HepG2 (cell line): ENCODE results near the gene ARMH3. TPM values are rescaled to one million over a fixed set of nuclear protein-coding genes. Genes with fewer than 3 reads are reported as not detected.

Experiments used
- AGO2 ChIP-seq: fragments of 200-400 bp; formaldehyde crosslinking; optimal IDR thresholded peaks from 2 replicates; pipeline ENCODE3; 2017; ENCODE audit warnings: mild to moderate bottlenecking, low read depth, low read length, moderate library complexity
- ARID3A ChIP-seq: IDR thresholded peaks from 2 replicates; pipeline ENCODE4 v1.6.1; 2012; ENCODE audit warnings: low read depth, low read length, improper control_type of control experiment
- CEBPB ChIP-seq: IDR thresholded peaks from 2 replicates; pipeline ENCODE4 v1.6.1; 2011; ENCODE audit warnings: low read depth, low read length, improper control_type of control experiment, borderline replicate concordance
- ETV5 ChIP-seq: IDR thresholded peaks from 2 replicates; pipeline ENCODE4 v1.6.1; 2018; ENCODE audit warnings: missing biosample characterization, missing genetic modification reagents, inconsistent platforms, borderline replicate concordance
- GMEB2 ChIP-seq: IDR thresholded peaks from 2 replicates; pipeline ENCODE4 v1.6.1; 2016; ENCODE audit warnings: missing biosample characterization, missing genetic modification reagents, low read depth
- HIVEP1 ChIP-seq: sonication (generic); formaldehyde crosslinking; IDR thresholded peaks from 2 replicates; pipeline ENCODE4 v1.4.0; 2020; ENCODE audit warnings: mild to moderate bottlenecking, missing genetic modification reagents
- HNRNPK ChIP-seq: fragments of 200-400 bp; formaldehyde crosslinking; IDR thresholded peaks from 2 replicates; pipeline ENCODE4 v1.6.1; 2018; ENCODE audit warnings: low read length, low read depth, moderate library complexity, mild to moderate bottlenecking; ENCODE audit not compliant: poor library complexity, severe bottlenecking
- HOXA9 ChIP-seq: sonication (generic); formaldehyde crosslinking; IDR thresholded peaks from 2 replicates; pipeline ENCODE4 v1.8.1; 2022; ENCODE audit warnings: missing genetic modification reagents, mild to moderate bottlenecking, moderate library complexity, borderline replicate concordance
- IRF2 ChIP-seq: IDR thresholded peaks from 2 replicates; pipeline ENCODE4 v1.6.1; 2018; ENCODE audit warnings: missing genetic modification reagents, missing compliant biosample characterization
- KDM2A ChIP-seq: sonication (generic); formaldehyde crosslinking; IDR thresholded peaks from 2 replicates; pipeline ENCODE4 v1.4.0; 2020; ENCODE audit warnings: low read depth, missing genetic modification reagents, borderline replicate concordance
- MIXL1 ChIP-seq: IDR thresholded peaks from 2 replicates; pipeline ENCODE4 v1.6.1; 2016
- MTA1 ChIP-seq: sonication (generic); formaldehyde crosslinking; IDR thresholded peaks from 2 replicates; pipeline ENCODE4 v1.4.0; 2020; ENCODE audit warnings: missing genetic modification reagents, mild to moderate bottlenecking, borderline replicate concordance
- MTERF4 ChIP-seq: sonication (generic); formaldehyde crosslinking; IDR thresholded peaks from 2 replicates; pipeline ENCODE4 v1.8.0; 2023; ENCODE audit warnings: mild to moderate bottlenecking, missing genetic modification reagents
- STAT6 ChIP-seq: sonication (generic); formaldehyde crosslinking; IDR thresholded peaks from 2 replicates; pipeline ENCODE4 v1.4.0; 2020; ENCODE audit warnings: missing genetic modification reagents, mild to moderate bottlenecking, borderline replicate concordance
- TRIM24 ChIP-seq: sonication (generic); formaldehyde crosslinking; IDR thresholded peaks from 2 replicates; pipeline ENCODE4 v1.8.0; 2022; ENCODE audit warnings: mild to moderate bottlenecking, missing genetic modification reagents
- ZBTB21 ChIP-seq: sonication (generic); formaldehyde crosslinking; IDR thresholded peaks from 2 replicates; pipeline ENCODE4 v1.4.0; 2020; ENCODE audit warnings: missing genetic modification reagents
- ZEB1 ChIP-seq: IDR thresholded peaks from 2 replicates; pipeline ENCODE4 v1.6.1; 2012; ENCODE audit warnings: mild to moderate bottlenecking, low read depth, inconsistent platforms; ENCODE audit not compliant: insufficient replicate concordance
- ZFP90 ChIP-seq: sonication (generic); formaldehyde crosslinking; IDR thresholded peaks from 2 replicates; pipeline ENCODE4 v1.8.0; 2022; ENCODE audit warnings: missing genetic modification reagents, mild to moderate bottlenecking, inconsistent platforms, borderline replicate concordance
- ZNF263 ChIP-seq: sonication (generic); formaldehyde crosslinking; IDR thresholded peaks from 2 replicates; pipeline ENCODE4 v1.4.0; 2020; ENCODE audit warnings: missing genetic modification reagents
- ZNF34 ChIP-seq: sonication (generic); formaldehyde crosslinking; IDR thresholded peaks from 2 replicates; pipeline ENCODE4 v1.4.0; 2020; ENCODE audit warnings: mild to moderate bottlenecking, missing genetic modification reagents, borderline replicate concordance
- ZNF432 ChIP-seq: sonication (generic); formaldehyde crosslinking; IDR thresholded peaks from 2 replicates; pipeline ENCODE4 v1.5.0; 2020; ENCODE audit warnings: missing genetic modification reagents, mild to moderate bottlenecking, borderline replicate concordance
- ZNF576 ChIP-seq: sonication (generic); formaldehyde crosslinking; IDR thresholded peaks from 2 replicates; pipeline ENCODE4 v1.4.0; 2020; ENCODE audit warnings: mild to moderate bottlenecking, missing genetic modification reagents
- ZNF768 ChIP-seq: sonication (generic); formaldehyde crosslinking; IDR thresholded peaks from 2 replicates; pipeline ENCODE4 v1.4.0; 2020; ENCODE audit warnings: missing genetic modification reagents
- polyA plus RNA-seq, 8 experiments: library from polyadenylated mRNA; depleted of rRNA in 3 of 8; stranded (reverse) in 7 of 8; unstranded in 1 of 8; fragments of >200 nt; fragmentation: Illumina TruSeq in 4 of 8; extraction: Trizol in 4 of 8; gene quantifications; 2 replicates each; pipeline versions ENCODE4 v1.2.1 to v1.2.3, GENCODE V29; 2011 to 2016; ENCODE audit warnings: low read depth in 4 of 8, missing spikeins in 1 of 8, mixed read lengths in 1 of 8; ENCODE audit not compliant: insufficient read depth in 1 of 8
- total RNA-seq, 5 experiments: library from RNA; depleted of rRNA; stranded (reverse); fragments of >200 nt; fragmentation: Illumina TruSeq; extraction: Trizol; gene quantifications; 2 replicates each; pipeline ENCODE4 v1.2.3, GENCODE V29; 2016; ENCODE audit warnings: low read depth in 1 of 5

ARMH3 gene
- total and polyA plus RNA-seq, 2 of the 13 experiments (the other 11 are each of a cell fraction or from before 2014, with no cell fraction given) = 8.4 to 16.9 TPM

GRCh38 chr10:101818119-101818871, 237.7 kb downstream of the ARMH3 start, which contains the start of gene OGA (continued):
- peak; percentile 64 for TF ChIP-seq AGO2
- peak; percentile 79 for TF ChIP-seq ZFP90 (CRISPR knock-in tag)
- no peak for TF ChIP-seq ZNF432 (CRISPR knock-in tag)
- TF ChIP-seq IRF2 (CRISPR knock-in tag) = no peak
- peak; percentile 64 for TF ChIP-seq CEBPB
- no peak for TF ChIP-seq STAT6 (CRISPR knock-in tag)
- peak; percentile 81 for TF ChIP-seq HNRNPK
- TF ChIP-seq ARID3A = no peak
- no peak for TF ChIP-seq MTERF4 (CRISPR knock-in tag)
- TF ChIP-seq ZNF263 = 0 out of 2 replicates have a peak, but pooled peaks have one; percentile 11
- no peak for TF ChIP-seq HOXA9 (CRISPR knock-in tag)
- TF ChIP-seq ZBTB21 (CRISPR knock-in tag) = no peak
- TF ChIP-seq KDM2A (CRISPR knock-in tag) = peak; percentile 79
- no peak for TF ChIP-seq MTA1 (CRISPR knock-in tag)
- no peak for TF ChIP-seq ZEB1
- peak; percentile 89 for TF ChIP-seq MIXL1 (CRISPR knock-in tag)
- TF ChIP-seq ETV5 (CRISPR knock-in tag) = peak; percentile 58; the same call in 1 of the 2 replicates
- no peak for TF ChIP-seq HIVEP1
- TF ChIP-seq ZNF768 (CRISPR knock-in tag) = no peak; the same call in 1 of the 2 replicates
- no peak for TF ChIP-seq TRIM24 (CRISPR knock-in tag)
- TF ChIP-seq ZNF34 (CRISPR knock-in tag) = no peak
- no peak for TF ChIP-seq GMEB2
- TF ChIP-seq ZNF576 (CRISPR knock-in tag) = no peak
